Spleen (tissue), 7 donors: ENCODE results near the gene VASN.

ENCODE experiments used
- CTCF ChIP-seq, 11 experiments: fragments of 200-600 bp in 7 of 11; fragments of 450-650 bp in 4 of 11; sonication (generic) in 4 of 11; IDR thresholded peaks in 8 of 11; conservative IDR thresholded peaks in 3 of 11; 1 replicate in 7 of 11; 2 replicates in 4 of 11; pipeline versions ENCODE4 v1.4.0 to v1.8.0; 2016 to 2021; ENCODE audit warnings: antibody characterized with exemption in 11 of 11, inconsistent platforms in 4 of 11, mild to moderate bottlenecking in 1 of 11
- POLR2AphosphoS5 ChIP-seq, 3 donors: sonication (generic); formaldehyde crosslinking; IDR thresholded peaks; one replicate each; pipeline ENCODE4 v1.5.1; 2017; ENCODE audit warnings: antibody characterized with exemption in 3 of 3
- donor health status: DM: no; HTN: no; CAD: no; lungs with moderate emphysema.
- donor health status: DM: no; HTN: no; CAD: no.
- donor health status: DM: no; HTN: no; CAD: no.

GRCh38 chr16:4353675-4354074, 18.0 kb upstream of the VASN start:
- TF ChIP-seq CTCF (IDR thresholded peaks at IDR 0.05 in 8 of 11, conservative IDR thresholded peaks at IDR 0.05 in 3 of 11) (no peak), POLR2AphosphoS5 (IDR thresholded peaks at IDR 0.05) (no peak)
